Prostate gland (tissue), 2 donors: ENCODE measurements around the gene GPR18. TPM values are rescaled to one million over a fixed set of nuclear protein-coding genes. Genes with fewer than 3 reads are reported as not detected.

Experiments
- DNase-seq: peaks from one replicate; pipeline ENCODE4 v3.0.0-alpha.2; 2019; ENCODE audit warnings: low spot score
- H3K27ac ChIP-seq, 2 donors: fragments of 200-600 bp; sonication (generic); 2 replicates each; pipeline ENCODE4 v1.5.1; 2017 to 2019
- H3K27me3 ChIP-seq: fragments of 200-600 bp; sonication (generic); replicated peaks from 2 replicates; pipeline ENCODE4 v1.5.1; 2019; ENCODE audit not compliant: insufficient read depth
- H3K36me3 ChIP-seq, 2 donors: fragments of 200-600 bp; sonication (generic); 1 replicate in 1 of 2; 2 replicates in 1 of 2; pipeline versions ENCODE4 v1.5.1 to v1.8.1; 2017 to 2019
- H3K4me1 ChIP-seq: fragments of 200-600 bp; sonication (generic); replicated peaks from 2 replicates; pipeline ENCODE4 v1.5.1; 2019
- H3K4me3 ChIP-seq, 2 donors: fragments of 200-600 bp; sonication (generic); 2 replicates each; pipeline ENCODE4 v1.5.1; 2017 to 2019
- H3K9me3 ChIP-seq: fragments of 200-600 bp; sonication (generic); 2 replicates; pipeline ENCODE4 v1.5.1; 2017
- POLR2A ChIP-seq: fragments of 450-650 bp; IDR thresholded peaks from one replicate; pipeline ENCODE4 v1.6.1; 2016; ENCODE audit warnings: antibody characterized with exemption, mild to moderate bottlenecking
- POLR2AphosphoS5 ChIP-seq: sonication (generic); formaldehyde crosslinking; IDR thresholded peaks from one replicate; pipeline ENCODE4 v1.6.1; 2017; ENCODE audit warnings: antibody characterized with exemption
- WGBS: methylation state at CpG from one replicate; pipeline ENCODE4 v1.1.5; 2018; 5-methylcytosine and 5-hydroxymethylcytosine counted together
- intact Hi-C: fragments of 100-400 bp; cut with DNase I; formaldehyde crosslinking; loops from one replicate; pipeline ENCODE4 v1.14.2; 2022
- total RNA-seq, 2 donors: library from RNA; depleted of rRNA; stranded (reverse); fragments of >200 nt; gene quantifications; one replicate each; pipeline ENCODE4 v1.1.0, GENCODE V29; 2016
- TF ChIP-seq, protein P1 (sequence below), 4 experiments: fragments of 200-600 bp in 2 of 4; fragments of 450-650 bp in 2 of 4; sonication (generic) in 2 of 4; IDR thresholded peaks; 1 replicate in 3 of 4; 2 replicates in 1 of 4; pipeline ENCODE4 v1.5.1; 2016 to 2019; ENCODE audit warnings: antibody characterized with exemption in 4 of 4, mild to moderate bottlenecking in 2 of 4, moderate library complexity in 2 of 4

Gene GPR18
- total RNA-seq, 2 donors from 2014 or later: 1.4 TPM; not detected in 1

DNA sequence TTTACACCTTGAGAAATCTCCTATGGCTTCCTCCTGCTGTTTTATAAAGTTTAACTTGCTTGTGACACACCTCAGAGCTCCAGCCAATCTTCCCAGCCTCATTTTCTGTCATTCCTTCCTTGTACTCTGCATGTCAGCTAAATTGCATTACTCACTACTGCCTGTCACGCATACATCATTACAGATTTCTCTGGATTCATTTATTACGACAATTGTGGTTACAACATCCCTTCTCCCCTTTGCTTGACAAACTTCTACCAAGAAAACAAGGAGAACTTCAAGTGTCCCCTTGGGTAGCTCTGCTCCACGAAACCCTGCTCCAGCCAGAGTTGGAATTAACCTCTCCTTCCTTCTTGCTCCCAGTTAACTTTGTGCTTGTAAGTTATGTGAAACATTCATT, 22.0 kb upstream of the GPR18 start:
- Histone ChIP-seq H3K27ac (no peak overlapping the region), H3K4me3 (no peak overlapping the region), H3K27me3 (no peaks in the 10 kb centered on the region), H3K9me3 (no peaks in the 10 kb centered on the region), H3K4me1 (no peaks in the 10 kb centered on the region), H3K36me3 (no peaks in the 10 kb centered on the region)
- WGBS: 94% methylated on average over 3 of the region's 3 CpGs
- TF ChIP-seq, protein P1, sequence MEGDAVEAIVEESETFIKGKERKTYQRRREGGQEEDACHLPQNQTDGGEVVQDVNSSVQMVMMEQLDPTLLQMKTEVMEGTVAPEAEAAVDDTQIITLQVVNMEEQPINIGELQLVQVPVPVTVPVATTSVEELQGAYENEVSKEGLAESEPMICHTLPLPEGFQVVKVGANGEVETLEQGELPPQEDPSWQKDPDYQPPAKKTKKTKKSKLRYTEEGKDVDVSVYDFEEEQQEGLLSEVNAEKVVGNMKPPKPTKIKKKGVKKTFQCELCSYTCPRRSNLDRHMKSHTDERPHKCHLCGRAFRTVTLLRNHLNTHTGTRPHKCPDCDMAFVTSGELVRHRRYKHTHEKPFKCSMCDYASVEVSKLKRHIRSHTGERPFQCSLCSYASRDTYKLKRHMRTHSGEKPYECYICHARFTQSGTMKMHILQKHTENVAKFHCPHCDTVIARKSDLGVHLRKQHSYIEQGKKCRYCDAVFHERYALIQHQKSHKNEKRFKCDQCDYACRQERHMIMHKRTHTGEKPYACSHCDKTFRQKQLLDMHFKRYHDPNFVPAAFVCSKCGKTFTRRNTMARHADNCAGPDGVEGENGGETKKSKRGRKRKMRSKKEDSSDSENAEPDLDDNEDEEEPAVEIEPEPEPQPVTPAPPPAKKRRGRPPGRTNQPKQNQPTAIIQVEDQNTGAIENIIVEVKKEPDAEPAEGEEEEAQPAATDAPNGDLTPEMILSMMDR (IDR thresholded peaks at IDR 0.05): no peak
- TF ChIP-seq POLR2A (no peak), POLR2AphosphoS5 (no peak)
- DNase-seq: no peak
- intact Hi-C loops: no loop called here

- no peaks in the 10 kb centered on the region for H3K4me1 ChIP-seq
- intact Hi-C loops: no loop called here
- DNase-seq: no peak
- H3K36me3 ChIP-seq: no peaks in the 10 kb centered on the region
- H3K9me3 ChIP-seq: no peaks in the 10 kb centered on the region
- no peak overlapping the region for H3K27ac ChIP-seq
- TF ChIP-seq, protein P1 (IDR thresholded peaks at IDR 0.05): no peak
- TF ChIP-seq POLR2AphosphoS5 (no peak), POLR2A (no peak)
- no peak overlapping the region for H3K4me3 ChIP-seq
- no peaks in the 10 kb centered on the region for H3K27me3 ChIP-seq
- 100% methylated on average over 2 of the region's 2 CpGs for WGBS
Measured at GRCh38 chr13:99279637-99280036, 21.5 kb upstream of the GPR18 start.

DNA sequence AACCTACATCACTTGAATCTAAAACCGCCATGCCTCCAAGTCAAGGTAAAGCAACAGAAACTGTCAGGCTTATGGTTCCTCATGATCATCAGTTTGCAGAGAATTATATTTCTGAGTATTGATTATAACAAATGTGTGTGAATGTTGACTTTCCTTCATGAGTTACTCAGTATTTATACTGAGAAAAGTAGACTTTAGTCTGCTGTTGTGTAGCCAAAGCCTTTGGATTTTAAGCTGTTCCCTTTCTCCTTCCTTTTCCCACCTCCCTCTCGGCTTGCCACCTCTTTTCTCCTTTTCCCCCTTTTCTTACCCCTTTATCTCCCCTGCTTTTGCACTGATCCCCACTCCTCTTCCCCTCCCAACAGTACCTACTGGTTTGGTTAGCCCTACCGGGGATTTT, 20.7 kb upstream of the GPR18 start:
- Histone ChIP-seq H3K9me3 (no peaks in the 10 kb centered on the region), H3K27ac (no peak overlapping the region), H3K4me1 (no peaks in the 10 kb centered on the region), H3K36me3 (no peaks in the 10 kb centered on the region), H3K27me3 (no peaks in the 10 kb centered on the region), H3K4me3 (no peak overlapping the region)
- no peak for TF ChIP-seq POLR2AphosphoS5
- TF ChIP-seq, protein P1 (IDR thresholded peaks at IDR 0.05): no peak
- TF ChIP-seq POLR2A: no peak
- no peak for DNase-seq
- intact Hi-C loops: no loop called here
- 79% methylated on average over 3 of the region's 3 CpGs for WGBS

- intact Hi-C loops: no loop called here
- Histone ChIP-seq H3K27me3 (no peaks in the 10 kb centered on the region), H3K27ac (no peak overlapping the region), H3K9me3 (no peaks in the 10 kb centered on the region), H3K4me3 (no peak overlapping the region), H3K36me3 (no peaks in the 10 kb centered on the region), H3K4me1 (no peaks in the 10 kb centered on the region)
- TF ChIP-seq POLR2A (no peak), POLR2AphosphoS5 (no peak)
- TF ChIP-seq, protein P1 (IDR thresholded peaks at IDR 0.05): no peak
- WGBS: 96% methylated on average over 5 of the region's 5 CpGs
- DNase-seq: no peak
Measured at GRCh38 chr13:99278200-99278599, 20.0 kb upstream of the GPR18 start.

DNA sequence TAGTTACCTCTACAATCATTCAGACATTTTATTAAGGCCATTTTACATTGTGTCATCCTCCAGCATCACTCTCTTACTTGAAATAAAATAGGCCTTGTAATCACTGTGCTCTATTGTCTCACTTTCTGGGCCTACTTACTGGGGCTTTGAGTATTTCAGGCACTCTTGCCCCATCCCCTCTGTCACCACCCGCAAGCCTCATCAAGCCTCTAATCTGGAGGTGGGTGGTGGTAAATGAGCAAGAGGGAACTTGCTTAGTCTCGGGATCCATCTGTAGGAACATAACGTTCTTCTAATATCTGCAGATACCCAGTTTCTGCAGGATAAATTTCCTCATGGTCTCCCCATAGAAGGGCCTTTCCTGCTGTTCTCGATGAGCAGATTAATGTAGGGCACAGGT, 19.4 kb upstream of the GPR18 start:
- no peak for TF ChIP-seq POLR2A
- TF ChIP-seq POLR2AphosphoS5: no peak
- TF ChIP-seq, protein P1 (IDR thresholded peaks at IDR 0.05): no peak
- Histone ChIP-seq H3K27me3 (no peaks in the 10 kb centered on the region), H3K4me1 (no peaks in the 10 kb centered on the region), H3K27ac (no peak overlapping the region), H3K36me3 (no peaks in the 10 kb centered on the region), H3K4me3 (no peak overlapping the region), H3K9me3 (no peaks in the 10 kb centered on the region)
- no peak for DNase-seq
- intact Hi-C loops: no loop called here
- 81% methylated on average over 4 of the region's 4 CpGs for WGBS
